ENCODE measurements around the gene FKBP9.

FKBP9 gene

DNA sequence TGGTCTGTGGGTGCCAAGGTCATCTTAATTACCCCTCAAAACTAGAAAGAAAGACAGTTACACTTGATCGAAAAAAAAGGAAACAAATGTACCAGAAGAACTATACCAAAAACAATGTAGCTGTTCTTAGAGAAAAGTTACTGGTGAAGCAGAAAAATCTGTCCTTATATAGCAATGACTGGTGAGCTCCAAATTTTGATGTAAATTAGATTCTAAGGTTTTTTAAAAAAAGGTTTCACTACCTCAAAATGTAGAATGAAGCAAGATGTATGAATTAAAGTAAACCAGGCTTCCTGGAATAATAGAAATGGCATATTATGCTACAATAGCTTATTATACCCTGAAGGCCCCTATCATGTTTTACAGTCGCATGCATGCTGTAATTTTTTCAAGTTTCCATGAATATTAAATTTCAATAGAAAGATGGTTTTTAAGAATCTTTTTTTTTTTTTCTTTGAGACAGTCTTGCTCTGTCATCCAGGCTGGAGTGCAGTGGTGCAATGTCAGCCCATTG is 28.4 kb upstream of the FKBP9 start:
- no peak for DNase-seq (ENCODE audit: low read depth)
- H3K4me3 ChIP-seq (ENCODE audit: low read depth, low read length) = no peak overlapping the region
- in situ Hi-C loops (cut with HindIII; ENCODE audit: low sequenced_read_pairs) = loop anchor here (25.0 kb wide), 1 partner anchor 117 kb away; no protein-coding TSS in a partner anchor
- TF ChIP-seq, protein P1, sequence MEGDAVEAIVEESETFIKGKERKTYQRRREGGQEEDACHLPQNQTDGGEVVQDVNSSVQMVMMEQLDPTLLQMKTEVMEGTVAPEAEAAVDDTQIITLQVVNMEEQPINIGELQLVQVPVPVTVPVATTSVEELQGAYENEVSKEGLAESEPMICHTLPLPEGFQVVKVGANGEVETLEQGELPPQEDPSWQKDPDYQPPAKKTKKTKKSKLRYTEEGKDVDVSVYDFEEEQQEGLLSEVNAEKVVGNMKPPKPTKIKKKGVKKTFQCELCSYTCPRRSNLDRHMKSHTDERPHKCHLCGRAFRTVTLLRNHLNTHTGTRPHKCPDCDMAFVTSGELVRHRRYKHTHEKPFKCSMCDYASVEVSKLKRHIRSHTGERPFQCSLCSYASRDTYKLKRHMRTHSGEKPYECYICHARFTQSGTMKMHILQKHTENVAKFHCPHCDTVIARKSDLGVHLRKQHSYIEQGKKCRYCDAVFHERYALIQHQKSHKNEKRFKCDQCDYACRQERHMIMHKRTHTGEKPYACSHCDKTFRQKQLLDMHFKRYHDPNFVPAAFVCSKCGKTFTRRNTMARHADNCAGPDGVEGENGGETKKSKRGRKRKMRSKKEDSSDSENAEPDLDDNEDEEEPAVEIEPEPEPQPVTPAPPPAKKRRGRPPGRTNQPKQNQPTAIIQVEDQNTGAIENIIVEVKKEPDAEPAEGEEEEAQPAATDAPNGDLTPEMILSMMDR (IDR thresholded peaks at IDR 0.05; ENCODE audit: low read depth, low read length, missing control alignments) = no peak

DNA sequence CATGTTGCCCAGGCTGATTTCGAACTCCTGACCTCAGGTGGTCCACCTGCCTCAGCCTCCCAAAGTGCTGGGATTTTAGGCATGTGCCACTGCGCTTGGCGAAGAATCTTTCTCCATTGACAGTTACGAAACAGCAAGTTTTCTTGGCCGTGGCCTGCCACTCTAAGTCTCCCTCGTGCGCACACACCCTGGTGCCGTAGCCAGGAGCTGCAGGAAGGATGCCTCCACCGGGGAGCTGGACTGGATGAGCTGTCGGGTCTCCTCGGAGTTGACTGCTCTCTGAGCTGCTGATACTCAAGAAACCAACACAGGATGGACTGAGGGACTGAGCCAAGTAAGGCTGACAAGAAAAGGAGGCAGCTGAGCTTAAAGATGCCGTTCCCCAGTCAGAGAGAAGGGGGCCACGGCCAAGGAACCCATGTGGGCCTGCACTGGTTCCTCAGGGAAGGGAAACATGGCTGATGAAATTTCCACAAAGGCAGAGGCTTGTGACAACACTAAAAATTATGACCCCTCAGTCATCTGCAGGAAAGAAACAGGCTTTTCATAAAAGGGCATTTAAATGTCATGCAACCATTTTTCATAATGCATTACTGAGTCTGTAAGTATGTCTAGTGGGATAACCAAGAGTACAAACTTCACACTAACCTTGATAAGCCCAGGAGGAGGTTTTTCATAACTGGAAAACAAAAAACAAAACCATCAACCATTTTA is 27.7 kb upstream of the FKBP9 start:
- no peak overlapping the region for H3K4me3 ChIP-seq (ENCODE audit: low read depth, low read length)
- TF ChIP-seq, protein P1 (IDR thresholded peaks at IDR 0.05; ENCODE audit: low read depth, low read length, missing control alignments) = no peak
- no peak for DNase-seq (ENCODE audit: low read depth)
- in situ Hi-C loops (cut with HindIII; ENCODE audit: low sequenced_read_pairs) = loop anchor here (25.0 kb wide), 1 partner anchor 117 kb away; no protein-coding TSS in a partner anchor

DNA sequence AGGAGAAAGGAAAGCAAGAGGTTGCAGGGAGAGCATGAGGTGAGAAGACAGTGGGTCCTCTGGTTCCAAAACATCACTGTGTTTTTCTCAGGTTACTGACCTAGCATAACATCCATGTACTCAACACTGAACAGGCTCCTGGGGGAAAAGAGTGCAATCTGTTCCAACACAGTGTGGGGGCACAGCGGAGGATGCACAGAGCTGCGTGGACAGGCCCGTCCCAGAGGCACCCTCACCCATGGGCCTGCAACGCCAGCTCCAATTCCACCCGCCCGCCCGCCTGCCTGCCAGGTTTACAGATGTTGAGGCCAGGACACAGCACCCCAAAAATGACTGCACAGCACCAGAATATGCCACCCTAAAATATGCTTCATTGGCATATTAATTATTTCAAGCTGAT is 26.9 kb upstream of the FKBP9 start:
- DNase-seq (ENCODE audit: low read depth) = no peak
- TF ChIP-seq, protein P1 (IDR thresholded peaks at IDR 0.05; ENCODE audit: low read depth, low read length, missing control alignments) = no peak
- in situ Hi-C loops (cut with HindIII; ENCODE audit: low sequenced_read_pairs) = loop anchor here (25.0 kb wide), 1 partner anchor 118 kb away; no protein-coding TSS in a partner anchor
- H3K4me3 ChIP-seq (ENCODE audit: low read depth, low read length) = no peak overlapping the region

DNA sequence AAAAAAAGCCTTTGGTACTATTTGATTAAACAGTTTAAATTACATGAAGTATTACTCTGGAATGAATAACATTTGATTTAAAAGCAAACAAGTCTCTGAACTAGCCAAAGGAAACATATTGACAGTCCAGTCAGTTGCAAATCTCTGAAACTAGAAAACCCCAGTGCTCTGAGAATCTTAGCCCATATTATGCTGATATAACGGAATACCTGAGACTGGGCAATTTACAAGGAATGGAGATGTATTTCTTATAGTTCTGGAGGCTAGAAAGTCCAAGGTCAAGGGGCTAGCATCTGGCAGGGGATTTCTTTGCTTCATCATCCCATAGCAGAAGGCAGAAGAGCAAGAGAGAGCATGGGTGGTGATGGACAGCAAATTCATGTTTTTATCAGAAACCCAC is 21.7 kb upstream of the FKBP9 start:
- no peak for DNase-seq (ENCODE audit: low read depth)
- H3K4me3 ChIP-seq (ENCODE audit: low read depth, low read length) = no peak overlapping the region
- in situ Hi-C loops (cut with HindIII; ENCODE audit: low sequenced_read_pairs) = loop anchor here (25.0 kb wide), 1 partner anchor 123 kb away; no protein-coding TSS in a partner anchor
- TF ChIP-seq, protein P1 (IDR thresholded peaks at IDR 0.05; ENCODE audit: low read depth, low read length, missing control alignments) = no peak

DNA sequence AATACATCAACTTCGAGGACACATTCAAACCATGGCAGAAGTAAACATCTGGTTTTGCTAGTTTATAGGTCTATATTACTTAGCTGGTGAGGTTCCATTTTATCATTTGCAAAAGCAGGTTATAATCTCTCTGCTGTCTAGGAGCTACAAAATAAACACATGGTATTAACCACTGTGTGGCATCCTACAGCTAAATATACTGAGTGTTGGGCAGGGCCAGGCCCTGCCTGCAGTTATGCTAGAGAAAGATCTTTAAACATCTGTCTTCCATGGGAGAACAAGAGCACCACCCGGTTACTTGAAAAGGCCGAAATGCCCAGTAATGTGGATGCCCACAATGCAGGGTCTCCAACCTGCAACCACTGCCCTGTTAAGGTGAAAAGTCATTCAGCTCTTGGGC is 20.6 kb upstream of the FKBP9 start:
- DNase-seq (ENCODE audit: low read depth) = no peak
- in situ Hi-C loops (cut with HindIII; ENCODE audit: low sequenced_read_pairs) = loop anchor here (25.0 kb wide), 1 partner anchor 124 kb away; no protein-coding TSS in a partner anchor
- H3K4me3 ChIP-seq (ENCODE audit: low read depth, low read length) = no peak overlapping the region
- TF ChIP-seq, protein P1 (IDR thresholded peaks at IDR 0.05; ENCODE audit: low read depth, low read length, missing control alignments) = no peak

DNA sequence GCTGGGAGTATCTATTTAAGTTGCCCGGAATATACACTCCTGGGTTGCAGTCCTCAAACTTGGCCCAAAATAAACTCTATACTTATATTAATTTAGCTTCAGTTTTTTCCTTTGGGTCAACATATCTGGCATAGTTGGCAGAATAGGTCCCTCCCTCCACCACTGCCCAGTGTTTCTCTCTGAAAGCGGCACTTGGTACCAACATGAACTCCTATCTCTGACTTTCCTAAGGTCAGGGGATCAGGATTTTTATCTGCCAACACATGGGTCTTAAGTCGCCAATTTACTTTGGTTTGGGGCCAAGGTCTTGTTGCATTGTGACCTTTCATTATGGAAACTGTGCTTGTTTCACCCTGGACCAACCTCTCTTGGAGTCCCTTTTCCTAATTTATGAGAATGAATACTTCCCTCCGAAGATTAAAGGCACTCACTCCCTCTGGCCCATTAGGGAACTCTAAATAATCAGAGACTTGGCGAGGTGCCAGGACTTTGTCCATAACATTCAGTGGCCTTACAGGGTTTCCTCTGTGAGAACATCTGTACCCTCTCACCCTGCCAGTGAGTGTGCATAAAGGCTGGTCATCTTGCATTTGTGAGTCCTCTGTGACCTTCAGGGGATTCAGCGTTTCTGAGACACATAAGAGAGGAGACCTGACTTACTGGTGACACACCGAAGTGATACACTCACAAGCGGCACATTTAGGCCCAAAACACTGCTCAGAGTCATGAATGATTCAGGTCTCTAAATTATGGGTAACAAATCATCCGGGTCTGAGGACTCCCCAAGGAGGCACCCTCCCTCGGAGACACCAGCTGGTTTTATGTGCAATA is 19.7 kb upstream of the FKBP9 start:
- H3K4me3 ChIP-seq (ENCODE audit: low read depth, low read length) = no peak overlapping the region
- in situ Hi-C loops (cut with HindIII; ENCODE audit: low sequenced_read_pairs) = loop anchor here (25.0 kb wide), 1 partner anchor 125 kb away; no protein-coding TSS in a partner anchor
- TF ChIP-seq, protein P1 (IDR thresholded peaks at IDR 0.05; ENCODE audit: low read depth, low read length, missing control alignments) = no peak
- DNase-seq (ENCODE audit: low read depth) = no peak

Data from astrocyte of the cerebellum (primary cell).